ENCODE results near the gene ZFPM1.

- no peak for TF ChIP-seq YY1 (IDR thresholded peaks at IDR 0.05; ENCODE audit: insufficient read depth, insufficient read length)
- TF ChIP-seq SUZ12 (IDR thresholded peaks at IDR 0.05; ENCODE audit: extremely low read depth, insufficient read depth, insufficient read length), result no peak
These were observed 7.0 kb upstream of the ZFPM1 start for GRCh38 chr16:88446061-88446460.
